Measurements from ENCODE around the gene AKT3. TPM values are rescaled to one million over a fixed set of nuclear protein-coding genes. Genes with fewer than 3 reads are reported as not detected.

AKT3 gene
- total RNA-seq, 4 donors from 2014 or later: 51.7 to 84.1 (median 71.1) TPM

DNA sequence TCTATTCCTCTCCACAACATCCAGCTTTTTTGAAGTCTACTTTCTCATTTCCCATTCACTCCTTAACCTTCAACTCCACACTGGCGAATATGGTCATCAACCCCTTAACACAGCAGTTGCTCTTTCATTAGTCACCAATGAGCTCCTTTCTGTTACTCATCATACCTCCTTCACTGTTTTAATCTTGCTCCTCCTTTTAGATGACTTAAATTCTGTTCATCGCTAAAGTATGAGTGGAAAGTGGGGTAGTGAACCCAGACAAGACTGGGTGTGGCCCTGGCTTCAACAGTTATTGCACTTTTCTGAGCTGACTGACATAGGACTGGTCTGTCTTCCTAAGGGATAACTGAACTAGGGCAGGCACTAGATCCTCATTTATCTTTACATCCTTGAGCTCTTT, 51.3 kb downstream of the AKT3 start:
- Histone ChIP-seq H3K9me3 (no peaks in the 10 kb centered on the region), H3K27me3 (no peaks in the 10 kb centered on the region), H3K4me1 (peaks cover 4 to 14% of the 10 kb centered on the region in 2 donors), H3K27ac (no peak overlapping the region), H3K36me3 (no peaks in the 10 kb centered on the region), H3K4me3 (replicated peaks in 1 of 3) (no peak overlapping the region)
- no peak for DNase-seq
- WGBS, 2 donors: 94 to 100% methylated on average over 2 of the region's 2 CpGs
- TF ChIP-seq POLR2A (IDR thresholded peaks at IDR 0.05) (no peak), CTCF (IDR thresholded peaks at IDR 0.05) (no peak)
- intact Hi-C loops (cut with DNase I): no loop called here

- Histone ChIP-seq H3K9me3 (no peaks in the 10 kb centered on the region), H3K4me3 (replicated peaks in 1 of 3) (no peak overlapping the region), H3K27me3 (no peaks in the 10 kb centered on the region), H3K4me1 (peaks cover 30 to 33% of the 10 kb centered on the region in 2 donors), H3K36me3 (no peaks in the 10 kb centered on the region), H3K27ac (no peak overlapping the region)
- no peak for DNase-seq
- WGBS, 2 donors: 97 to 100% methylated on average over 2 of the region's 2 CpGs
- TF ChIP-seq POLR2A (IDR thresholded peaks at IDR 0.05) (no peak), CTCF (IDR thresholded peaks at IDR 0.05) (no peak)
- intact Hi-C loops (cut with DNase I): no loop called here
Measured at GRCh38 chr1:243796016-243796415, 54.0 kb downstream of the AKT3 start.

- Histone ChIP-seq H3K4me3 (replicated peaks in 1 of 3) (no peak overlapping the region), H3K4me1 (peaks cover 29 to 50% of the 10 kb centered on the region in 2 donors), H3K27ac (peak overlapping the region; percentile 74 to 95 (median 79)), H3K27me3 (no peaks in the 10 kb centered on the region), H3K9me3 (no peaks in the 10 kb centered on the region), H3K36me3 (no peaks in the 10 kb centered on the region)
- TF ChIP-seq POLR2A (IDR thresholded peaks at IDR 0.05): no peak
- no peak for TF ChIP-seq CTCF (IDR thresholded peaks at IDR 0.05)
- whole genome bisulfite sequencing, 2 donors: 85 to 94% methylated on average over 2 of the region's 2 CpGs
- intact Hi-C loops (cut with DNase I): no loop called here
- no peak for DNase-seq
Measured at GRCh38 chr1:243793298-243793697, 56.7 kb downstream of the AKT3 start.

- peaks cover 29 to 50% of the 10 kb centered on the region in 2 donors for H3K4me1 ChIP-seq
Measured at GRCh38 chr1:243792891-243793290, 57.2 kb downstream of the AKT3 start.

GRCh38 chr1:243792401-243792800, 57.6 kb downstream of the AKT3 start:
- Histone ChIP-seq H3K4me1 (peaks cover 29 to 54% of the 10 kb centered on the region in 2 donors), H3K27me3 (no peaks in the 10 kb centered on the region), H3K27ac (peak overlapping the region; percentile 74 to 95 (median 79)), H3K4me3 (replicated peaks in 1 of 3) (no peak overlapping the region), H3K36me3 (no peaks in the 10 kb centered on the region), H3K9me3 (no peaks in the 10 kb centered on the region)
- intact Hi-C loops (cut with DNase I): no loop called here
- 41 to 47% methylated on average over 2 of the region's 2 CpGs for WGBS, 2 donors
- no peak for DNase-seq
- TF ChIP-seq CTCF (IDR thresholded peaks at IDR 0.05) (no peak), POLR2A (IDR thresholded peaks at IDR 0.05) (no peak)

More at GRCh38 chr1:243792891-243793290, 57.2 kb downstream of the AKT3 start:
- Histone ChIP-seq H3K9me3 (no peaks in the 10 kb centered on the region), H3K36me3 (no peaks in the 10 kb centered on the region), H3K27ac (peak overlapping the region; percentile 74 to 95 (median 79)), H3K4me3 (replicated peaks in 1 of 3) (no peak overlapping the region), H3K27me3 (no peaks in the 10 kb centered on the region)
- DNase-seq: no peak
- TF ChIP-seq POLR2A (IDR thresholded peaks at IDR 0.05): no peak
- no peak for TF ChIP-seq CTCF (IDR thresholded peaks at IDR 0.05)
- 44 to 52% methylated on average over 3 of the region's 3 CpGs for WGBS, 2 donors
- intact Hi-C loops (cut with DNase I): no loop called here

All from thyroid gland (tissue), 4 donors.